GM12878 (cell line): Measurements from ENCODE around the gene TOP3A. TPM values are rescaled to one million over a fixed set of nuclear protein-coding genes. Genes with fewer than 3 reads are reported as not detected.

ENCODE experiments used
- ATAC-seq: fragments of 200-7000 bp; cut with Tn5 transposase; 3 replicates; pipeline ENCODE4 v1.9.1; 2020; ENCODE audit warnings: mild to moderate bottlenecking, moderate library complexity
- BruUV-seq: library from RNA; stranded (reverse); fragments of 400-500 nt; replicated peaks from 2 replicates; lab custom pipeline; 2021; lab: Mats Ljungman, UMichigan
- CTCF ChIA-PET: fragments of 300-600 bp; sonication (Branson Sonifier 250); formaldehyde crosslinking; extraction: SDS; loops from one replicate; lab custom pipeline; 2021; ENCODE audit warnings: inconsistent platforms; lab: Yijun Ruan, JAX
- POLR2A ChIA-PET: fragments of 350-600 bp; formaldehyde crosslinking; extraction: SDS; loops from one replicate; lab custom pipeline; 2021; ENCODE audit warnings: inconsistent platforms; lab: Charles Lee
- RAD21 ChIA-PET: fragments of 300-600 bp; sonication (Branson Sonifier 250); formaldehyde crosslinking; loops from one replicate; lab custom pipeline; 2023; ENCODE audit warnings: antibody characterized with exemption; ENCODE audit not compliant: unreplicated experiment; lab: Charles Lee
- SMC1A ChIA-PET: fragments of 300-600 bp; sonication (Branson Sonifier 250); formaldehyde crosslinking; loops from one replicate; lab custom pipeline; 2023; ENCODE audit not compliant: unreplicated experiment, uncharacterized antibody; lab: Charles Lee
- DNase-seq: peaks from one replicate; pipeline ENCODE4 v3.0.0-alpha.2; 2011; ENCODE audit warnings: low read depth, low spot score
- FAIRE-seq: peaks from 3 replicates; lab custom pipeline; 2011; peaks lifted over from hg19 to GRCh38; lab: Jason Lieb, UNC
- H2AFZ ChIP-seq: 2 replicates; pipeline ENCODE4 v1.6.0; 2011; ENCODE audit warnings: low read depth, low read length, control low read depth; ENCODE audit not compliant: control insufficient read depth
- H3K27ac ChIP-seq: 2 replicates; pipeline ENCODE4 v1.5.1; 2011; ENCODE audit warnings: control low read depth; ENCODE audit not compliant: control insufficient read depth, insufficient read depth
- H3K27me3 ChIP-seq, 2 experiments: replicated peaks in 1 of 2; 2 replicates each; pipeline versions ENCODE4 v1.6.0 to v1.6.1; 2011; ENCODE audit warnings: low read length in 1 of 2; ENCODE audit not compliant: control insufficient read depth in 2 of 2, insufficient read depth in 2 of 2
- H3K36me3 ChIP-seq, 2 experiments: 2 replicates each; pipeline ENCODE4 v1.5.1; 2011; ENCODE audit warnings: low read length in 1 of 2; ENCODE audit not compliant: control insufficient read depth in 2 of 2, insufficient read depth in 2 of 2
- H3K4me1 ChIP-seq: 2 replicates; pipeline ENCODE4 v1.6.1; 2011; ENCODE audit warnings: mild to moderate bottlenecking, low read length, moderate library complexity, mixed read lengths; ENCODE audit not compliant: control insufficient read depth, insufficient read depth
- H3K4me2 ChIP-seq: 2 replicates; pipeline ENCODE4 v1.6.0; 2011; ENCODE audit warnings: control low read depth; ENCODE audit not compliant: control insufficient read depth, insufficient read depth
- H3K4me3 ChIP-seq: fragments of 200-600 bp; sonication (generic); 2 replicates; pipeline ENCODE4 v1.5.1; 2016
- H3K79me2 ChIP-seq: 2 replicates; pipeline ENCODE4 v1.6.0; 2011; ENCODE audit warnings: low read length; ENCODE audit not compliant: control insufficient read depth, insufficient read depth
- H3K9ac ChIP-seq: 2 replicates; pipeline ENCODE4 v1.8.0; 2011; ENCODE audit warnings: low read length, control low read depth, mixed read lengths; ENCODE audit not compliant: control insufficient read depth, insufficient read depth
- H3K9me3 ChIP-seq: replicated peaks from 3 replicates; pipeline ENCODE4 v1.5.1; 2011; ENCODE audit warnings: mild to moderate bottlenecking, low read length; ENCODE audit not compliant: control insufficient read depth, insufficient read depth
- H4K20me1 ChIP-seq: 2 replicates; pipeline ENCODE4 v1.6.0; 2011; ENCODE audit not compliant: control insufficient read depth, insufficient read depth
- CBFB ChIP-seq: IDR thresholded peaks from 2 replicates; pipeline ENCODE4 v1.6.1; 2016; ENCODE audit warnings: antibody characterized with exemption, low read depth
- CTCF ChIP-seq, 3 experiments: IDR thresholded peaks in 2 of 3; conservative IDR thresholded peaks in 1 of 3; 2 replicates each; pipeline ENCODE4 v1.5.1; 2011; ENCODE audit warnings: low read depth in 3 of 3, low read length in 3 of 3, mild to moderate bottlenecking in 3 of 3, control low read depth in 2 of 3, moderate library complexity in 2 of 3, inconsistent platforms in 1 of 3, mixed read lengths in 1 of 3; ENCODE audit not compliant: control insufficient read depth in 2 of 3, insufficient read depth in 1 of 3; ENCODE audit errors: extremely low read depth in 1 of 3
- IRF4 ChIP-seq: IDR thresholded peaks from 2 replicates; pipeline ENCODE4 v1.6.1; 2011; ENCODE audit warnings: low read depth, low read length
- MYC ChIP-seq: IDR thresholded peaks from 2 replicates; pipeline ENCODE4 v1.6.1; 2011; ENCODE audit warnings: mild to moderate bottlenecking, low read length, moderate library complexity, inconsistent platforms; ENCODE audit not compliant: insufficient read depth, insufficient replicate concordance, insufficient read length, severe bottlenecking
- PKNOX1 ChIP-seq: fragments of 450-650 bp; IDR thresholded peaks from 2 replicates; pipeline ENCODE4 v1.6.1; 2016; ENCODE audit warnings: mild to moderate bottlenecking
- SMAD5 ChIP-seq: IDR thresholded peaks from 2 replicates; pipeline ENCODE4 v1.6.1; 2016; ENCODE audit warnings: antibody characterized with exemption, low read depth
- SMC3 ChIP-seq: IDR thresholded peaks from 2 replicates; pipeline ENCODE4 v1.6.1; 2011; ENCODE audit warnings: low read length, improper control_type of control experiment, borderline replicate concordance
- TCF7 ChIP-seq: IDR thresholded peaks from 2 replicates; pipeline ENCODE4 v1.6.1; 2014; ENCODE audit warnings: antibody characterized with exemption, borderline replicate concordance
- ZBTB33 ChIP-seq: fragments of 450-650 bp; IDR thresholded peaks from 2 replicates; pipeline ENCODE4 v1.6.1; 2017; ENCODE audit warnings: mild to moderate bottlenecking
- ZNF687 ChIP-seq: fragments of 450-650 bp; IDR thresholded peaks from 2 replicates; pipeline ENCODE4 v1.6.1; 2017; ENCODE audit warnings: mild to moderate bottlenecking, moderate library complexity
- WGBS: methylation state at CpG from one replicate; pipeline ENCODE4 v1.1.6; 2016; ENCODE audit warnings: low lambda C conversion rate; ENCODE audit not compliant: insufficient replicate concordance, insufficient coverage; ENCODE audit errors: missing lambda C conversion rate; 5-methylcytosine and 5-hydroxymethylcytosine counted together
- in situ Hi-C: fragments of 300-500 bp; cut with MboI; formaldehyde crosslinking; loops from 9 replicates; pipeline ENCODE4 v1.14.3; 2018; ENCODE audit warnings: mixed read lengths
- intact Hi-C: fragments of 100-400 bp; cut with micrococcal nuclease; formaldehyde crosslinking; loops from one replicate; pipeline ENCODE4 v1.14.2; 2022; ENCODE audit not compliant: unreplicated experiment
- polyA plus RNA-seq, 11 experiments: library from polyadenylated mRNA; depleted of rRNA in 4 of 11; unstranded in 6 of 11; stranded (reverse) in 5 of 11; fragments of >200 nt; fragmentation: Nextera tagmentation in 4 of 11; fragmentation: Illumina TruSeq in 1 of 11; extraction: Ambion mirVana in 4 of 11; extraction: Trizol in 1 of 11; gene quantifications; 1 replicate in 1 of 11; 2 replicates in 10 of 11; pipeline versions ENCODE4 v1.2.1 to v1.2.3, GENCODE V29; 2011 to 2016; ENCODE audit warnings: inconsistent platforms in 2 of 11, missing spikeins in 2 of 11, low read depth in 1 of 11
- total RNA-seq, 4 experiments: library from RNA; depleted of rRNA in 3 of 4; stranded (reverse); fragments of >200 nt in 3 of 4; fragmentation: Illumina TruSeq in 1 of 4; extraction: Trizol in 1 of 4; gene quantifications; 2 replicates each; pipeline versions ENCODE4 v1.2.1 to v1.2.3, GENCODE V29; 2013 to 2021

Gene TOP3A
- total and polyA plus RNA-seq, 10 of the 15 experiments (the other 5 are each of a cell fraction or from before 2014, with no cell fraction given): 4.2 to 51.9 (median 31.8) TPM

- TF ChIP-seq SMAD5 (no peak), SMC3 (no peak)
- TF ChIP-seq, all 136 proteins: peak for 0
Measured at GRCh38 chr17:18263885-18264682, 50.7 kb downstream of the TOP3A start (continued).

- DNase-seq: no peak
- H3K79me2 ChIP-seq: peaks cover 8% of the 10 kb centered on the region
- no TSS peak for BruUV-seq
- 80% methylated on average over 12 of the region's 12 CpGs for WGBS
- in situ Hi-C loops (no loop called here), intact Hi-C loops (no loop called here)
- TF ChIP-seq ZNF687 (no peak), IRF4 (no peak), SMAD5 (no peak), CBFB (no peak), TCF7 (no peak), MYC (no peak), ZBTB33 (no peak), PKNOX1 (no peak), CTCF (IDR thresholded peaks at IDR 0.05 in 2 of 3, conservative IDR thresholded peaks at IDR 0.05 in 1 of 3; ENCODE audit: control insufficient read depth in 2 of 3, extremely low read depth in 1 of 3, insufficient read depth in 1 of 3, low read depth in 3 of 3, low read length in 3 of 3) (no peak)
- FAIRE-seq: no peak
- peaks cover 0 to 5% of the 10 kb centered on the region in 2 experiments; a peak in 3 of 4 replicates for H3K36me3 ChIP-seq
- no peak overlapping the region for H3K4me3 ChIP-seq
- ChIA-PET SMC1A (no interaction called here), CTCF (no interaction called here), RAD21 (no interaction called here), POLR2A (no interaction called here)
- no peaks in the 10 kb centered on the region for H3K9me3 ChIP-seq
- no peaks in the 10 kb centered on the region for H3K27me3 ChIP-seq
- H3K4me2 ChIP-seq: no peak overlapping the region
- ATAC-seq: no peak
- H3K9ac ChIP-seq: no peak overlapping the region
- H3K4me1 ChIP-seq: peaks cover 18% of the 10 kb centered on the region
- no peaks in the 10 kb centered on the region for H4K20me1 ChIP-seq
- H2AFZ ChIP-seq: no peak overlapping the region
- no peak overlapping the region for H3K27ac ChIP-seq
Measured at GRCh38 chr17:18262641-18263040, 52.2 kb downstream of the TOP3A start.
